IPS DF 19.7 (cell line): Measurements from ENCODE around the gene DHRS7B.
"Not testable (repeated sequence)": the region's sequence is repeated elsewhere in the genome, so short reads cannot be mapped to it uniquely, and the experiment has no call there.

Experiments
- DNase-seq: peaks from one replicate; pipeline ENCODE4 v3.0.0-alpha.2; 2013; ENCODE audit warnings: low read depth, low spot score

The DHRS7B gene

GRCh38 chr17:21126645-21127508, at the start of gene DHRS7B:
Gene DHRS7B (plus strand): TSS chr17:21126964. CDS start chr17:21126972, 8 bp downstream.
- peak; percentile 94 for DNase-seq

DNA sequence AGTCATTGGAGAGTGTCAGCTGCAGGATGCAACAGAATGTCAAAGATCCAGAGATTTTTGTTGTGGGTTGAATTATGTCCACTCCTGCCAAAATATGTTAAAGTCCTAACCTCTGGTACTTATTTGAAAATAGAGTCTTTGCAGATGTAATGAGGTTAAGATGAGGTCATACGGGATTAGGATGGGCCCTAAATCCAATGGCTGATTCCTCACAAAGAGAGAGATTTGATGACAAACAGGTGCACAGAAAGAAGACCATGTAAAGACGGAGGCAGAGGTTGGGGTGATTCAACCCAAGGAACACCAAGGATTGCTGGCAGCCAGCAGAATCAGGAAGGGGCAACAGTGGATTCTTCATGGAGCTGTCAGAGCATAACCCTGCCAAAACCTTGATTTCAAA, 49.5 kb upstream of the DHRS7B start:
- DNase-seq = no peak

DNA sequence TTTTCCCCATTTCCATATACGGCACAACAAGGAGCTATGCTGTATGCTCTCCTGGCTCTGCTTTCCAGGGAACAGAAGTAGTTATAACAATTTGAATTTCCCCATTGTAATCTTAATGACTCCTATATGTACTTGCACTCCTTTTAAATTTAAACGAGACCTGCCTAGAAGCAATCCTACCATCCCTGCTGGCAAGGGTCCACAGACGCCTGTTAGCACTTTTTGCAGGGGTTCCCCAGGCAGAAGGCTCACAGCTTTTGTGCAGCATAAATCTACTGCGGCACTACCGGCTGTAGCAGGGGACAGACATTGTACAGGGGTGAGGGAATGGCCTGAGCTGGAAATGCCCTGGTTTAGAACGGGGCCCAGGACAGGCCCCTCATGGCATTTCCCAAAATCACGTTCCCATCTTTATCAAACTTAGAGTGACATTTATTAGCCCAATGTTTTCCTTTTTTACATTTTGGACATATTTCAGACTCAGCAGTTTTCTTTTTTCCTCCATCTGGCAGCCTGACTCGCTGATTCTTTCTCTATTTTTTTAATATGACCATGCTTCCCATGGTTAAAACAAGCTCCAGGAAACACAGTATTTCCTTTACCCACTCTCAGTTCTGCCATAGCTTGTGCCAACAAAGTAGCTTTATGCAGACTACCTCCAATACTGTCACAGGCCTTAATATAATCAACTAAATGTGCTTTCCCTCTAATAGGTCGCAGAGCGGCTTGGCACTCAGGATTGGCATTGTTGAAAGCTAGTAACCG, 48.6 kb upstream of the DHRS7B start:
- DNase-seq = no peak

GRCh38 chr17:21079196-21079595, 47.6 kb upstream of the DHRS7B start:
- DNase-seq = no peak

DNA sequence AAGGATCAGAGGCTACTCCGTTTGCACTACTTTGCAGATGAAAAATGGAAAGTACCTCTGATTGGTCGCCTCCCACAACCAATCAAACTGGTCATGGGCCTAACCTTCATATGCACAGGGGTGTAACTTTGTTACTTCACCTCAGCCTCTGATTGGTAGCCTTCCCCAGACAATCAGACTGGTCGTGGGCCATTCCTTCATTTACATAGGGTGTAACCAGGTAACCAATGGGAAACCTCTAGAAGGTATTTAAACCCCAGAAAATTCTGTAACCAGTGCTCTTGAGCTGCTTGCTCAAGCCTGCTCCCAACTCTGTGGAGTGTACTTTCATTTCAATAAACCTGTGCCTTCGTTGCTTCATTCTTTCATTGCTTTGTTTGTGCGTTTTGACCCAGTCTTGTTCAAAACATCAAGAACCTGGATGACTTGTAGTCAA, 44.7 kb upstream of the DHRS7B start:
- no peak for DNase-seq

DNA sequence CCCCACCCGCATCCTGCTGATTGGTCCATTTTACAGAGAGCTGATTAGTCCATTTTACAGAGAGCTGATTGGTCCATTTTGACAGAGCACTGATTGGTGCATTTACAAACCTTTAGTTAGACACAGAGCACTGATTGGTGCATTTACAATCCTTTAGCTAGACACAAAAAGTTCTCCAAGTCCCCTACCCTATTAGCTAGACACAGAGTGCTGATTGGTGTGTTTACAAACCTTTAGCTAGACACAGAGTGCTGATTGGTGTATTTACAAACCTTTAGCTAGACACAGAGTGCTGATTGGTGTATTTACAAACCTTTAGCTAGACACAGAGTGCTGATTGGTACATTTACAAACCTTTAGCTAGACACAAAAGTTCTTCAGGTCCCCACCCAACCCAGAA, 41.5 kb upstream of the DHRS7B start:
- DNase-seq = not testable (repeated sequence)

DNA sequence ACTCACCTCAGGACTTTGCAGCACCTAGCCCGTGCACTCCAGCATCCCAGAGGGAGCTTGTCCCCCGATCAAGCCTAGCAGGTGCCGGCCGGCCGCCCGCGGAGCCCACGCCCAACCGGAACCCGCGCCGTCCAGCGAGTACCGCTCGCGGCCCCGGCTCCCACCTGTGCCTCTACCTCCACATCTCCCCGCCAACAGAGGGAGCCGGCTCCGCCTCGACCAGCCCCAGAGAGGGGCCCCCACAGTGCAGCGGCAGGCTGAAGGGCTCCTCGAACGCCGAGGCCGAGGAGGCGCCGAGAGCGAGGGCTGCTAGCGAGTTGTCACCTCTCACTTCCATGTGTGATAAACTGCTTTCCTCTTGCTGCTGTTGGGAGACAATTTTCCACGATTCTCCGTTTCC, 41.1 kb upstream of the DHRS7B start:
- no peak for DNase-seq

GRCh38 chr17:21089145-21089544, 37.6 kb upstream of the DHRS7B start:
- DNase-seq = no peak

- no peak for DNase-seq
Observed at GRCh38 chr17:21089933-21090901, 36.5 kb upstream of the DHRS7B start.

DNA sequence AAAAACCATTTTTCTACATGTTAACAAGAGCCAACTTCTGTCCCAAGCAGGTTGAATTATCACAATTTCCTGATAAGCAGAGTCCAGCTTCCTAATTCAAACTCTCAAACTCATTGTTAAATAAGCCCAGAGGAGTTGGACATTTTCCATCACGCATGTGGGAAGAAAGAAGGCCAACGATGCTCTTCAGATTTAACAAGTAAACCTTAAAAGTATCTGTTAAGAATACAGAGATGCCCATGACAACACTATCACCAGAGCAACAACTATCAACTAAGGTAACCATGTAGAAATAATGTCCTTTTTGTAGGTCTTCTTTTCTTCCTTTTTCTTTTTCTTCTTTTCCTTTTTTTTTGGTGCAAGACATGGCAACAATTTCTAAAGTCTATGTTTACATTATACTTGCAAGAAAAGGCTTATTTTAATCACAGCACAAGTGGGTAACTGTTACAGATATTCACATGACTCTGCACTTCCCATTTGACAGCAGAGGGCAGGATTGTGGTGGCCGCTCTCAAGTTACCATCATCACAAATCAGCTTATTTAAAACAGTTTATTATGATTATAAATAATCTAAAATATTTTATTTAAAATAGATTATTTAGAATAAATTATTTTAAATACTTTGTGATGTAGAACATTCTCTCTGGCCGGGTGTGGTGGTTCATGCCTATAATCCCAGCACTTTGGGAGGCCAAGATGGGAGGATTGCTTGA, 35.7 kb upstream of the DHRS7B start:
- no peak for DNase-seq

- no peak for DNase-seq
Observed at GRCh38 chr17:21094298-21094704, 32.5 kb upstream of the DHRS7B start.

DNA sequence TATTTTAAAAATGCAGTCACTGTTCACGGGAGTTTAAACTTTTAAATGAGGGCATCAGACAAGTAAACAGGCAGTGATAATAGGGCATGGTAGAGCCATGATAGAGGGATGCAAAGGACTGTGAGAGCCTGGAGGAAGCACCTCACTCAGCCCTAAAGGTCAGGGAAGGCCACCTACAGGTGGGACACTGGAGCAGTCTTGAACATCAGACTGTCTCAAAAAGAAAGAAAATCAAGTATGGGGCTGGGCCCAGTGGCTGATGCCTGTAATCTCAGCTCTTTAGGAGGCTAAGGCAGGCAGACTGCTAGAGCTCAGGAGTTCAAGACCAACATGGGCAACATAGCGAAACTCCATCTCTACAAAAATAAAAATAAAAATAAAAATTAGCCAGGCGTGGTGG, 31.0 kb upstream of the DHRS7B start:
- DNase-seq = no peak

DNA sequence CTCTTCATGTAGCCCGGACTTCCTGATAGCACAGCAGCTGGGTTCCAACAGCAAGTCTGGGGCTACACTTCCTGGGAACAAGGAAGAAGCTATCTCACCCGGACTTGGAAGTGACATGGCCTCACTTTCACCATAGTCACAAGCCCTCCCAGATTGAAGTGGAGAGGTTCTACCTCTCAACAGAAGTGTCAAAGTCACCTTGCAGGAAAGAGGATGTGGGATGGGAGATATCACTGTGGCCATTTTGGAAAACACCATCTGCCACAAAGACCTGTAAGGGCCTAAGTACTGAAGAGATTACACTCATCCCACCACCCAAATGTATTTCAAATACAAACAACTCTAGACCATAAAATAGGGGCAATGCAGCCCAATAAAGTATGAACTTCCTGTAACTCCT, 29.9 kb upstream of the DHRS7B start:
- no peak for DNase-seq

DNA sequence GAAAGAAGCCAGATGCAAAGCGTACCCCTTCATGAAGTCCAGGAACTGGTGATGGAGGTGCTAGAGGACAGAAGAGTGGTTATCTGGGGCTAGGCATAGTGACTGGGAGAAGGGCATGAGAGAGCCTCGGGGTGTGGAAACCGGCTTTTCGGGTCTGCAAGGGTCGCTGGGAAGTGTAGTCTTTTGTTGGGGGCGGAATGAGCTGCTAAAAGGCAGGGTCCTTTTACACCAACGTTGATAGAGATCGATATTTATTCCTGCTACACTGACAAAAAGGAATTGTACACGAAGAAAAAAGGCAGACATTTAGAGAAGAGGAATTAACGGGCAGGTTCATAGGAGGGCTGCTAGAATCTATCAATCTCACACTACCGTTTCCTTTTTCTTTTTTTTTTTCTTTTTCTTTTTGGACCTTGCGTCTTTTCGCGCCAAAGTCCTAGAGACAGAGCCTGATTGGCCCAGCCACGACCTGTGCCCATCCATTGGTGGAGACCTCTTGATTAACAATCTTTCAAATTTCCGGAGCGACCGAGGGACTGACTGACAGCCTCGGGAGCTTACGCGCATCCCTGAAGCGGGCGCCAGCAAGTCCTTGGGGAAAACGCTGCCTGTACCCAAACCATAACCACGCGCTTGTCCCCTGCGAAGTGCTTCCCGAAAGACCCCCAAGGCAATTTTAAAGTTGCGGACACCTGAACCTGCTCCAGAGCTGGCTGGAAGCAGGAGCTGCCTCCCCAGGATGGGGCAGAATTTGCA, 27.7 kb upstream of the DHRS7B start:
- peak; percentile 89 for DNase-seq

GRCh38 chr17:21100636-21101035, 26.1 kb upstream of the DHRS7B start:
- DNase-seq = no peak

- no peak for DNase-seq
Observed at GRCh38 chr17:21104608-21105007, 22.2 kb upstream of the DHRS7B start.

- no peak for DNase-seq
Observed at GRCh38 chr17:21105064-21105894, 21.5 kb upstream of the DHRS7B start.

- DNase-seq = no peak
Observed at GRCh38 chr17:21106316-21106715, 20.4 kb upstream of the DHRS7B start.

- not testable (repeated sequence) for DNase-seq
Observed at GRCh38 chr17:21107067-21107650, 19.6 kb upstream of the DHRS7B start.
